Endothelial cell of umbilical vein (primary cell): Measurements from ENCODE around the gene GALNT17. TPM values are rescaled to one million over a fixed set of nuclear protein-coding genes. Genes with fewer than 3 reads are reported as not detected.

Experiments
- BruUV-seq: library from RNA; stranded (reverse); fragments of 400-500 nt; replicated peaks from 2 replicates; lab custom pipeline; 2021; lab: Mats Ljungman, UMichigan
- CTCF ChIA-PET: fragments of 300-600, 350-600 bp; sonication (Branson Sonifier 250); formaldehyde crosslinking; loops from one replicate; lab custom pipeline; 2021; ENCODE audit warnings: antibody characterized with exemption, inconsistent platforms; lab: Charles Lee
- POLR2A ChIA-PET: fragments of 300-600, 350-600 bp; sonication (Branson Sonifier 250); formaldehyde crosslinking; loops from one replicate; lab custom pipeline; 2021; ENCODE audit warnings: antibody characterized with exemption, inconsistent platforms; lab: Charles Lee
- DNase-seq: peaks from one replicate; pipeline ENCODE4 v3.0.0-alpha.2; 2011; ENCODE audit warnings: low read depth, low spot score
- FAIRE-seq: peaks from 2 replicates; lab custom pipeline; 2011; peaks lifted over from hg19 to GRCh38; lab: Jason Lieb, UNC
- H2AFZ ChIP-seq: 2 replicates; pipeline ENCODE4 v1.6.0; 2012; ENCODE audit warnings: low read depth, low read length, control low read depth, inconsistent platforms
- H3K27ac ChIP-seq: 2 replicates; pipeline ENCODE4 v1.5.1; 2011; ENCODE audit warnings: low read depth, mild to moderate bottlenecking, control low read depth, low read length, moderate library complexity; ENCODE audit not compliant: insufficient read depth
- H3K27me3 ChIP-seq, 2 experiments: 2 replicates each; pipeline versions ENCODE4 v1.6.0 to v1.6.1; 2011; ENCODE audit warnings: low read length in 2 of 2, mixed read lengths in 1 of 2; ENCODE audit not compliant: control insufficient read depth in 2 of 2, insufficient read depth in 2 of 2
- H3K36me3 ChIP-seq, 2 experiments: 2 replicates in 1 of 2; 3 replicates in 1 of 2; pipeline ENCODE4 v1.5.1; 2011; ENCODE audit warnings: low read length in 2 of 2, mild to moderate bottlenecking in 1 of 2, moderate library complexity in 1 of 2; ENCODE audit not compliant: control insufficient read depth in 2 of 2, insufficient read depth in 2 of 2; ENCODE audit errors: extremely low read depth in 1 of 2
- H3K4me1 ChIP-seq: 3 replicates; pipeline ENCODE4 v1.5.1; 2011; ENCODE audit warnings: mild to moderate bottlenecking, low read length; ENCODE audit not compliant: control insufficient read depth, insufficient read depth; ENCODE audit errors: extremely low read depth
- H3K4me2 ChIP-seq: 2 replicates; pipeline ENCODE4 v1.6.1; 2011; ENCODE audit warnings: low read length, control low read depth, mixed read lengths; ENCODE audit not compliant: insufficient read depth
- H3K4me3 ChIP-seq, 3 experiments: fragments of 200-600 bp in 1 of 3; sonication (generic), shearing (Covaris generic) in 1 of 3; replicated peaks in 1 of 3; 2 replicates each; pipeline ENCODE4 v1.5.1; 2011 to 2016; ENCODE audit warnings: control low read depth in 3 of 3, low read length in 3 of 3, mild to moderate bottlenecking in 2 of 3, inconsistent platforms in 1 of 3, low read depth in 1 of 3, moderate library complexity in 1 of 3; ENCODE audit not compliant: insufficient read depth in 1 of 3
- H3K79me2 ChIP-seq: 2 replicates; pipeline ENCODE4 v1.6.0; 2012; ENCODE audit warnings: low read length, inconsistent platforms; ENCODE audit not compliant: control insufficient read depth, insufficient read depth
- H3K9ac ChIP-seq: replicated peaks from 2 replicates; pipeline ENCODE3; 2011; ENCODE audit warnings: low read length, control low read depth; ENCODE audit not compliant: insufficient read depth; ENCODE audit errors: extremely low read depth
- H3K9me1 ChIP-seq: replicated peaks from 3 replicates; pipeline ENCODE4 v1.6.0; 2011; ENCODE audit warnings: mild to moderate bottlenecking, low read length; ENCODE audit not compliant: control insufficient read depth, insufficient read depth; ENCODE audit errors: extremely low read depth
- H3K9me3 ChIP-seq: replicated peaks from 2 replicates; pipeline ENCODE4 v1.5.1; 2012; ENCODE audit warnings: low read length, inconsistent platforms; ENCODE audit not compliant: control insufficient read depth, insufficient read depth
- H4K20me1 ChIP-seq: replicated peaks from 2 replicates; pipeline ENCODE3; 2011; ENCODE audit warnings: mild to moderate bottlenecking, low read length; ENCODE audit not compliant: control insufficient read depth, insufficient read depth; ENCODE audit errors: extremely low read depth
- EZH2 ChIP-seq: IDR thresholded peaks from 2 replicates; pipeline ENCODE4 v1.6.1; 2012; ENCODE audit warnings: borderline replicate concordance, low read depth, mild to moderate bottlenecking, moderate library complexity, low read length, inconsistent platforms; ENCODE audit not compliant: severe bottlenecking
- POLR2AphosphoS5 ChIP-seq: IDR thresholded peaks from 2 replicates; pipeline ENCODE4 v1.6.1; 2012; ENCODE audit warnings: low read depth, mild to moderate bottlenecking, control low read depth, low read length, moderate library complexity; ENCODE audit not compliant: insufficient read depth
- dilution Hi-C: fragments of 300-500 bp; cut with MboI; formaldehyde crosslinking; loops from one replicate; pipeline ENCODE4 v1.15.0; 2019; ENCODE audit warnings: low sequenced_read_pairs; ENCODE audit not compliant: extremely low pct_ligation_motif_present
- intact Hi-C: fragments of 100-400 bp; cut with micrococcal nuclease; formaldehyde crosslinking; loops from one replicate; pipeline ENCODE4 v1.10.0; 2022
- polyA plus RNA-seq, 4 experiments: library from polyadenylated mRNA; depleted of rRNA in 3 of 4; stranded (reverse) in 3 of 4; unstranded in 1 of 4; fragments of >200 nt; gene quantifications; 2 replicates each; pipeline versions ENCODE4 v1.2.1 to v1.2.3, GENCODE V29; 2011 to 2012; ENCODE audit warnings: missing spikeins in 1 of 4
- total RNA-seq: library from RNA; stranded (reverse); gene quantifications from 2 replicates; pipeline ENCODE4 v1.2.3, GENCODE V29; 2021

The GALNT17 gene
- total and polyA plus RNA-seq, 2 donors (not counting 3 experiments of a cell fraction or from before 2014, with no cell fraction given) = not detected

DNA sequence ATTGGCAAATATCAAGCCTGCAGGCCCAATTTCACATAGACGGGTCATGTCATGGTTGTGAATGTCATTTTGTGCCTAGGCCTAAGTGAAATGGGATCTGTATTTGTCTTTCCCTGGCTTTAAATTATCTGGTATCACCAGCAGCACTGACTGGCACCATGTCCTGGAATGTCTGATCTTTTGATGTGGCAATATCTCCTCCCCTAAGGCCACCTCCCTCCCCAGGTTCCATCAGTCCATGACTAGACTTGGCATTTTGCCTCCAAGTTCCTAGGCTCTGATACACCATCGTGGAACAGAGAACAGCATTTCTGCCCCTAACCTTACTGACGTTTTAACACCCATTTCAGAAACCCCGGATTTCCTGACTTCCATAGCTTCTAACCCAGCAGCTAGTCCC is 513.9 kb downstream of the GALNT17 start:
- no peak for FAIRE-seq
- no peaks in the 10 kb centered on the region for H3K9me1 ChIP-seq
- TF ChIP-seq POLR2AphosphoS5 = no peak
- H2AFZ ChIP-seq = no peak overlapping the region
- no peaks in the 10 kb centered on the region for H3K4me1 ChIP-seq
- dilution Hi-C loops = no loop called here
- H3K9me3 ChIP-seq = peaks cover 5% of the 10 kb centered on the region
- H3K4me3 ChIP-seq = no peak overlapping the region
- ChIA-PET POLR2A (no interaction called here), CTCF (no interaction called here)
- no peak overlapping the region for H3K4me2 ChIP-seq
- H3K79me2 ChIP-seq = no peaks in the 10 kb centered on the region
- H4K20me1 ChIP-seq = no peaks in the 10 kb centered on the region
- H3K27ac ChIP-seq = no peak overlapping the region
- no peak overlapping the region for H3K9ac ChIP-seq
- H3K27me3 ChIP-seq = no peaks in the 10 kb centered on the region
- DNase-seq = no peak
- intact Hi-C loops = no loop called here
- H3K36me3 ChIP-seq = no peaks in the 10 kb centered on the region
- no TSS peak for BruUV-seq

DNA sequence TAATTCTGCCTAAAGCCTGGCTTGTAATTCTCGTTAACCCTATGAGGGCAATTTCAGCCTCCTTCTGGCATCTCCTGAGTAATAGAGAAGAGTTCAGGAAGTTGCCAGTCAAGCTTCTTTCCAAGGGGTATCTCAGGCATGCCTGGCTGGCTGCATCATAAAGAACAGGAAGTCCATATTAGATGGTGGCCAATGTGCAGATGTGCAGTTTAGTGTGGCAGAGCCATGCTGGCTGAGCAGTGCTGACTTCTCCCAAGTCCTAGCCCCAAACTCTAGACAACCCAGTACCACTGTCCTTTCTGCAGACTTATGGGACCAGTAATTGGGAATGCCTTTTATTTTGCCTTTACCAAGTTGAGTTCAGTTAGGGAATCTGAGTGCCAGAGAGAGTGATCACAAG is 517.9 kb downstream of the GALNT17 start:
- H3K36me3 ChIP-seq = no peaks in the 10 kb centered on the region
- TF ChIP-seq EZH2 = no peak
- H3K9ac ChIP-seq = no peak overlapping the region
- H2AFZ ChIP-seq = no peak overlapping the region
- no peaks in the 10 kb centered on the region for H3K9me1 ChIP-seq
- peaks cover 8% of the 10 kb centered on the region for H3K9me3 ChIP-seq
- H3K4me1 ChIP-seq = no peaks in the 10 kb centered on the region
- DNase-seq = no peak
- H3K27ac ChIP-seq = no peak overlapping the region
- no peaks in the 10 kb centered on the region for H4K20me1 ChIP-seq
- dilution Hi-C loops = no loop called here
- H3K4me2 ChIP-seq = no peak overlapping the region
- no peaks in the 10 kb centered on the region for H3K79me2 ChIP-seq
- H3K4me3 ChIP-seq = no peak overlapping the region
- CTCF ChIA-PET = no interaction called here
- H3K27me3 ChIP-seq = no peaks in the 10 kb centered on the region
- intact Hi-C loops = no loop called here
- FAIRE-seq = no peak
- POLR2A ChIA-PET = no interaction called here
- BruUV-seq = no TSS peak
